Medulla oblongata (tissue), 1 donor: ENCODE measurements around the gene WDR91.

ENCODE experiments used
- DNase-seq: peaks from one replicate; pipeline ENCODE4 v3.0.0-alpha.2; 2015; ENCODE audit errors: extremely low spot score

WDR91 gene

GRCh38 chr7:135197906-135198655 lies 13.2 kb downstream of the WDR91 start:
- no peak for DNase-seq

DNA sequence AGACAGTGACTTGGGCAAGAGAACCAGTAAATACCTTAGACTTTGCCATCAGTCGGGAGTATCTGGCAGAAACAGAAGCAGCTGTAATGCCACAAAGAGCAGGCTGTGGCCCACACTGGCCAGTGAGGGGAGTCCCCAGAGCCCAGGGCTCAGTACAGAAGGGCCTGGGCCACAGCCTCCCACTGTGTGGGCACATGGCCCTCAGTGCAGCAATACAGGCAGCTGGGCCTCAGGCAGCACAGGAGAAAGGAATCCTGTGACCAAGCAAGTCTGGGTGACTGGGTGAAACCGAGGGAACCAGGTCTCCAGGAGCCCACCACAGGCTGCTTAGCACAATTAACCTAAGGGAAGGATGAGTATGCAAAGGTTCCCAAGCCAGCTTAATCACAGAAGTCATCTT lies 14.0 kb downstream of the WDR91 start:
- DNase-seq = no peak

GRCh38 chr7:135195968-135196629 lies 15.2 kb downstream of the WDR91 start:
- no peak for DNase-seq

DNA sequence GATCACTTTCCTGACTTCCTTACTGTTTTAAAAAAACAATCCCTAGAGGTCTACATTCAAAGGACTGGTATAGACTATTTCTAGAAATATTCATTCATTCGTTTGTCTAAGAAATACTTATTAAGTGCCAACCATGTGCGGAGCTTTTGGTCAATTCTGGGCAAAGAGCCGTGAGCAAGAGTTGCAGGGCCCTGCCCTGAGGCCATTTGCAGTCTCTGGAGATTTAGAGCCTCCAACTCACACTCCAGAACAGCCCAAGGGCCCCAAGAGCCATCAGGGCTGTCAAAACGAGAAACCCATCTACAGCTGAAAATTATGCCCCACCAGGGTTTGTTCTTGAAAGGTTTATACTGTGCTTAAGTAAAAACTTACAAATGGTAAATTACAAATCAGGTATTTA lies 16.2 kb downstream of the WDR91 start:
- DNase-seq = no peak

- no peak for DNase-seq
Observed at GRCh38 chr7:135194494-135195095, 16.7 kb downstream of the WDR91 start.

DNA sequence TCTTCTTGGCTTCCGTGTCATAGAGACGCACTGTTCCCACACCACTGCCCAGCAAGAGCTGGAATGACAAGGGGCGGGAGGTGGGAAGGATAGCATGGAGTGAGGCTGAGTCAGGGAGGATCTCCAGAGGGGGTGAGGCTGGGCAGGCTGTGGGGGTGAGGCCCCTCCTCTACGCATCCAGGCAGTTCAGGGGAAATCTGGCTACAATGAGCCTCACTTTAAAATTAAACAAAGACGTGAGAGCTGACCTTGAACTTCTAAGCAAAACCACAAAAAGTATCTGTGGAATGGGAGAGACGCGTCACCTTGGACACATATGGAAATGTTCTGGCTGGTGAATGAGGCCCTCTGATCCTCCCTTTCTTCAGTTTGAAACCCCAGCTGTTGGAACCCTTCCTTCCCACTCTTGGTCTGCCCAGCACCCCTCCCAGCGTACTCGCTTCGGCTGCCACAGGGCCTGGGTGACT lies 17.7 kb downstream of the WDR91 start:
- DNase-seq = no peak

- DNase-seq = no peak
Observed at GRCh38 chr7:135192914-135193536, 18.3 kb downstream of the WDR91 start.

DNA sequence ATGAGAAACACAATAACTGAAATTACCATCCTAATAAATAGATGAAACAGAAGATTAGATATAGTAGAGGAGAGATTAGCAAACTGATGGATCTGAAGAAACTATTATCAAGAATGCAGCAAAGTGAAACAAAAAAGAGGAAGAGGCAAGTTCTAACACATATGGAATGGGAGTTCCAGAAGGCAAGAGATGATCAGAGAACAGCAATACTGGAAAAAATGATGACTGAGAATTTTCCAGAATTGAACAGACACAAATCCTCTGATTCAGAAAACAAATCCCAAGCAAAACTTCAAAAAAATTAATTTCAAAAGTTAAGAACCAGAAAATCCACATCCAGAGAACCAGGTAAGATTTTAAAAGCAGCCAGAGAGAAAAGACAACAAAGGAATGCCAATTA lies 20.6 kb downstream of the WDR91 start:
- DNase-seq = no peak

GRCh38 chr7:135189961-135190360 lies 21.4 kb downstream of the WDR91 start:
- DNase-seq = no peak

DNA sequence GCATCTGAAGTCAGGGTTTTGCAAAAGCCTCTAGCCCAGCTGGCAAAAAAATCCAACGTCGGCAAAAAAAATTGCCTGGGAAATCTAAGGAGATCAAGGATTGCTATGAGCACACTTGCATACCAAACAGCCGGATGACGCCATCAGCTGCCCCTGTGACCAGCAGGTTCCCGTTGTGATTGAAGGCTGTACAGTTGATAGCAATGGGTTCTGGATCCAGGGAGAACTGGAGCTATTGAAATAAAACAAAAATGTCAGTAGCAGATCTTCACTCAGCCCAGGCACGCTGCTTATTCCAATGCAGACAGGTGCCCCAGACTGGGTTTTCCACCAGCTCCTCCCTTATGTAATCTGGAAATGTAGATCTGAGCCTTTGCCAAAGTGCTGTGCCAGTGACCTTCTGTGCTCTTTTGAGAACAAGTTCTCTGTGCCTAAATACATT lies 22.1 kb downstream of the WDR91 start:
- DNase-seq = no peak

- no peak for DNase-seq
Observed at GRCh38 chr7:135188298-135188984, 22.9 kb downstream of the WDR91 start.

DNA sequence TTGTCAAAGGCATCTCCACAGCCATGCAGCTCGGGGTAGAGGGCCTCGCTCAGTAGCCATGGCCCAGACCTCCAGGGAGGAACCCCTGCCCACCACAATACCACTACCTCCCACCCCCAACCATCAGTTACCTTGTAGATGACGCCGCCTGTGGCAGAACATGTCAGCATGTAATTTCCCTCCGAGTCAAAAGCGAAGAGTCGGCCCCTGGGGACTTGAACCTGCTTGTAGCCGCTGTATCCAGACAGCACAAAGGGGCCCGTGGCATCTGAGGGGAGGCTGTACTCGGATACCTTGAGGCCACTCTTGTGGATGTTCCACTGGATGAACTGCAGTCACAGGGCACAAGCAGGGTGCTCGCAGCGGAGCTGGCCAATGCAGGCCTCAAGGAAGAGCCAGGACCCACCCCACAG lies 24.5 kb downstream of the WDR91 start:
- DNase-seq = no peak

- DNase-seq = no peak
Observed at GRCh38 chr7:135186261-135186540, 25.1 kb downstream of the WDR91 start.

DNA sequence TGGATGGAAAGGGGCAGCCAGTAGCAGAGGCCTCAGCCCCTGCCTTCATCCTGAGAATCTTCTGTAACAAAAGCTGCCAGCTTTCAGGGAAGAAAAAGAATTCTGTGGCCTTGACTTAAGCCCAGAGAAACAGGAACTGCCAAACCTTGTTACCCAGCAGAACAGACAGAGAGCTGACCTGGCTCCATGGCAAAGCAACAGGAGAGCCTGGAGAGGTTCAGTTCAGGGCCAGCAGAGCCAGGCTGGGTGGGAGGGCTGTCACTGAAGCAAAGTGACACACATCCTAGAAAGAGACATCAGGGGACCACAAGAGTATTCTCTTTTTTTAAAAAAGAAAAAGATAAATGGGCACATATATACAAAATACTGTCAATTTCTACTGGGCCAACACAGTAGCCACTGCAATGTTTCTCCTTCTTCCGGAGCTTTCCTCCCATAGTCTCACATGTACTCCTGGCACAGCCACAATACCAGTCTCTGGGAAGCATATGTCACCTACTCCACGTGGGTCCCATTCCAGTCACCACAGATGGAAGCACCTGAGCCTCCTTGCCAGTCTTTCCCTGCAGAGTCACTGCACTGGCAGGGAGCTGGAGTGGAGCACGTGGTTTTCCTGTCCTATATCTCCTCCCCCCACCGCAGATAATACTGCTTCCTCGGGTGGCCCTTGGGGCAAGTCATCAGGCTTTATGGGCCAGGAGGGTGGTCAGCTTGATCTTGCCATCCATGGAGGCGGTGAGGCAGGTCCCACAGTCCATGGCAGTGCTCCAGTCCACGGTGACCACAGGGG lies 25.7 kb downstream of the WDR91 start:
- peak; percentile 42 for DNase-seq

- no peak for DNase-seq
Observed at GRCh38 chr7:135184254-135184841, 27.0 kb downstream of the WDR91 start.

DNA sequence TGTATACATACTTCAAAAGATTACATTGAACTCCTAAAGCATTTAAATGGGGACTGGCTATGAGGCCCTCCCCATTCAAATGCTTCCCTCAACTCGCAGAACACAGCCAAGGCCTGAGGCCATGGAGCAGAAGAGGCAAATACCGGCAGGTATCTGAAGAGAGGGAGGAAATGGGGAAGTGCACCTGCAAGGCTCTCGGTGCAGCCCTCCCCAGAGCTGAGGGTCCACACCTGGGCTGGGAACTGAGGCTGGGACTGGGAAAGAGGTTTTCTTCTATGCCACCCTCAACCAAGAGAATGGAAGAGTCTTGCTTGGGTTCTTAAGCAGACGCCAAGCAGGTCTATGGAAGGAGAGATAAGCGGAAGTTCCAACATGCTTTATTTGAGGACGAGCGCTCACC lies 27.8 kb downstream of the WDR91 start:
- no peak for DNase-seq

DNA sequence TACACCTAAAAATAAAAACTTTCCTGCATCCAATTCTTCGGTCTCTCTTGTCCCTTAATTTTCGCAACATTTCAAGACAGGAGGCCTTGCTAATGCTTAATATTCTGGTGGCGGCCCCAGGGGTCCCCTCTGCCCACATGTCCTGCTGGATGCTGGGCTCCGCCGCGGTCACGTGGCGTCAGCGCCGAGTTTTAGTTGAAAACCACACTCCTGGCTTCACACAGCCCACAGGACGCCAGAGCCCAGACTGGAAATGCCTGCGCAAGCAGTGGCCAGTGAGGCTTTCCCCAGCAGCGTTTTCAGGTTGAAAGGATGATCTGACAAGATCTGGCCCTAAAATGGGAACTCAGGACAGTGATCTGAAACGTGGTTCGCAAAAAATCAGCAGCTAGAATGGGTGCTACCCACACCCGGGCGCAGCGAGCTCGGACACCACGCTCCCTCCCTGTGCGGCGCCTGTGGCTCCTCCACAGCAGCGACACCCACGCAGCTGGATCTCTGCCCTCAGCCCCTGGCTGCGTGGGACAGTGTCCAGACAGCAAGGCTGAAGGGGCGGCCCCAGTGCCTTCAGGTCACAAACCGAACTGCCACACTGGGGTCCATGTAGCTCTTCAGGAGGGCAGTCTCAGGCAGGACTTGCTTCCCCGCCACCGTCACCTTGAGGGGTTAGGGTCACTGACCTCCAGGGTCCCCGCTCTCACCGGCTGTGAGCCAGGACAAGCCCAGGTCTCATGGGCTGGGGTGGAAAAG lies 29.2 kb downstream of the WDR91 start:
- no peak for DNase-seq

DNA sequence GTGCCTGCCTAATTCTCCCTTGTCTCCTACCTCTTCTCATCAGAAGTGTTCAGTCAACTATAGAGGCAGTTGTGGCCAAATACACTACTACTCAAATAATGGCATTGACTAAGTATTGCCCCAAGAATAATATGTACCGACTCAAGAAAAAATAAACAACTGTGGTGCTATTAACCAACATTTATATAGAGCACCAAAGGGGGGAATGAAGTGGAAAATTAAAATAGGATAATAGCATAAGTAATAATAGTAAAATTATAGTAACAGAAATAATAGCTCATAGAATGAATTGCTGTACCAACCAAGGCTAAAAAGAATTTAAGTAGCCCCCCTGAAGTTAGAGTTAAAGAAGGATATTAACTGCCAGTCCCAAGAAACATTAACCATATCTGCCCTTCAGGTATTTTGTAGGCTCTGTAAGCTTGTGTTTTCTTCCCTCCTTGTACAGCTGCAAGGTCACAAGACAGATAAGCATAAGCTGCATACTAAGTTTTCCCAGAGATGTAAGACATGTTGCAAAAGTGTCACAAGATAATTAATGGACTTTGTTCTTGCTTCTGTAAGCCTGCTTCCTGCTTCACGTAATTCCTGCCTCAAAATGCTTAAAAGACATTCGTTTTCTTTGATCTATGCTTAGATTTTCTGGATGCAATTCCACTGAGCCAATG lies 29.9 kb downstream of the WDR91 start:
- DNase-seq = no peak

GRCh38 chr7:135180122-135180521 lies 31.2 kb downstream of the WDR91 start:
- DNase-seq = no peak
